ENCODE results near the gene VAT1L.
"Not testable (repeated sequence)": the region's sequence is repeated elsewhere in the genome, so short reads cannot be mapped to it uniquely, and the experiment has no call there.

The VAT1L gene

DNA sequence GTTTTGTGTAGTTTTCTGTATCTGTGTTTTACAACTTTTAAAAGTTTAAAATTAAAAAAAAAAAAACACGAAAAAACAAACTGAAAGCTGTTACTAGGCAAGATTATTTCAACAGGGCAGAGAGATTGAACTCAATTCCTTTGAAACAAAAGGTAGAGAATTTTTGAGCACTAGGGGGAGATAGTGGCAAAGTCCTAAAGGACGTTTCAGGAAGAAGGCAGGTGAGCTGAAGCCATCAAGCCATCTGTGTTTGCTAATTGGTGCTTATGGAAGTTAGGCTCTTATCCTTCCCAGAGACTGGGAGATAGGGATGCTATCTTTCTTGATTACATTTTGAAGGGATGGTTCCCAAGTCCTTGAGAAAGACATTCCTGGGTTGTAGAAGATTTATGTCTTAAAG lies 163.4 kb downstream of the VAT1L start:
- peak; percentile 64 for DNase-seq (ENCODE audit: low spot score)

DNA sequence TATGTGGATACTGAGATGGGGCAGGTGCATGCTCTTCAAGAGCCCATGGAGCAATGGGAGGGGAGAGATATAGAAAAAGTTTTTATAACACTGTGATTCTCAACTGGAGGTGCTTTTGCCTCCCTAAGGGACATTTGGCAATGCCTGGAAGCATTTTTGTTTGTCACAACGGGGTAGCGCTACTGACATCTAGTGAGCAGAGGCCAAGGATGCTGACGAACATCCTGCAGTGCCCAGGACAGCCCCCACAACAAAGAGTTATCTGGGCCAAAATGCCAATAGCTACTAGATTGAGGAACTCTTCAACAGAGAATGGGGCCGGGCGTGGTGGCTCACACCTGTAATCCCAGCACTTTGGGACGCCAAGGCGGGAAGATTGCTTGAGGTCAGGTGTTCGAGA lies 166.8 kb downstream of the VAT1L start:
- no peak for DNase-seq (ENCODE audit: low spot score)

DNA sequence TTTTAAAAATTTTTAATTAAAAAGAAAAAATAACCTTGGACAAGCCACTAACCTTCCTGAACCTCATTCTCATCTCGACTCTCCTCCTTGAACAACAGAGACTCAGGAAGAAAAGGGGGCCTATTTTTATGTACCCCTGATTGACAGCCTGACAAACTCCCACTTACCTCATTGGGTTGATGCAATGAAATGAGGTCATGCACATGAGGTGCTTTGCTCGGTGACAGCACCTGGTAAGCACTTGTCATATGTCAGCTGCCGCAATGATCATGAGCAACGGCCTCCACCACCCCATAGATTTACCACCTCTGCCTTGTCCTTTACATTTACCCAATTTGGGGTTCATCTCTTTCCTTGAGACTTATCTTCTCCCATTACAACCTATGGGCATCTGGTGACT lies 167.9 kb downstream of the VAT1L start:
- DNase-seq (ENCODE audit: low spot score), result no peak

DNA sequence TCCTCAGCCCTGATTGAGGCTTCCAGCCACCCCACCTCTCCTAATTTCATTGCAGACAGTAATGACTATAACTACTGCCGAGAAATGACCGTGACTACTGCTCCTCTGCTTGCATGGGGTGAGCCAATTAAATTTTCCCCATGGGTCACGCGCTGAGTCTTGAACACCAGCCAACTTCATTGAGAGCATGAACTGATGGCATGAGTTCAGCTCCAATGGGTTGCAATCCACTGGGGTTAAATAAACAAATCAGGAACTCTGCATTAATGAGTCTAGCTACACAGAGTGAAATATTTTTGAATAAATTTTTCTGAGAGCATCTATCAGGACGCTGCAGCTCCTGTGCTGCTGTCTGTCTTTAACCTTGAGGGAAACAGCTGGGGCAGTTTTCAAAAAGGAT lies 172.4 kb downstream of the VAT1L start:
- no peak for DNase-seq (ENCODE audit: low spot score)

DNA sequence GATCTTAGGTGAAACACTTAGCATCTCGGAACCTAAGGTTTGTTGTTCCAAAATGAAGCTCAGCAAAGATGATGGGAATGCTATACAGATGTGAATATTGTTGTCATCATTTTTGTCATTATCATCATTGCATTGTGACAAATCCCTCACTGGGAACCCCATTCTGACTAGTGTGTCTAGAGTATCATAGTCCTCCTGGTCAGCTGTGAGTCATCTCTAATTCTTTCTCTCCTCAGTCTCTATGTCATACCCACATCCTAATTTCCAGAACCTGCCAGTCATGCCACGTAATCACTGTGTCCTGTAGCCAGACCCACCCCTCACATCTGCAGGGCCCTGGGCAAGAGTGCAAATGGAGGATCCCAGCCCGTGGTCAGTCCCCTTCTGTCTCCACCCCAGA lies 173.4 kb downstream of the VAT1L start:
- DNase-seq (ENCODE audit: low spot score), result no peak

DNA sequence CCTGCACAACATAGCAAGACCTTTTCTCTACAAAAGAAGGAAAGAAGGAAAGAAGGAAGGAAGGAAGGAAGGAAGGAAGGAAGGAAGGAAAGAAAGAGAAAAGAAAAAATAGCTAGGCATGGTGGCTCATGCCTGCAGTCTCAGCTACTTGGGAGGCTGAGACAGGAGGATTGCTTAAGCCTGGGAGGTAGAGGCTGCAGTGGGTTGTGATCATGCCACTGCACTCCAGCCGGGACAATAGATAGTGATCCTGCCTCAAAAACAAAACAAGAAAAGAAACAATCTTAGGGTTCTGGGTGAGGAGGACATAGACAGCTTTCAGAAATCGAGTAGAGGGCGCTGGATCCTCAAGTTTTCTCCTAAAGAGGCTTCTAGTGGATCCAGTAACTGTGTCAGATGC lies 174.3 kb downstream of the VAT1L start:
- DNase-seq (ENCODE audit: low spot score), result no peak

DNA sequence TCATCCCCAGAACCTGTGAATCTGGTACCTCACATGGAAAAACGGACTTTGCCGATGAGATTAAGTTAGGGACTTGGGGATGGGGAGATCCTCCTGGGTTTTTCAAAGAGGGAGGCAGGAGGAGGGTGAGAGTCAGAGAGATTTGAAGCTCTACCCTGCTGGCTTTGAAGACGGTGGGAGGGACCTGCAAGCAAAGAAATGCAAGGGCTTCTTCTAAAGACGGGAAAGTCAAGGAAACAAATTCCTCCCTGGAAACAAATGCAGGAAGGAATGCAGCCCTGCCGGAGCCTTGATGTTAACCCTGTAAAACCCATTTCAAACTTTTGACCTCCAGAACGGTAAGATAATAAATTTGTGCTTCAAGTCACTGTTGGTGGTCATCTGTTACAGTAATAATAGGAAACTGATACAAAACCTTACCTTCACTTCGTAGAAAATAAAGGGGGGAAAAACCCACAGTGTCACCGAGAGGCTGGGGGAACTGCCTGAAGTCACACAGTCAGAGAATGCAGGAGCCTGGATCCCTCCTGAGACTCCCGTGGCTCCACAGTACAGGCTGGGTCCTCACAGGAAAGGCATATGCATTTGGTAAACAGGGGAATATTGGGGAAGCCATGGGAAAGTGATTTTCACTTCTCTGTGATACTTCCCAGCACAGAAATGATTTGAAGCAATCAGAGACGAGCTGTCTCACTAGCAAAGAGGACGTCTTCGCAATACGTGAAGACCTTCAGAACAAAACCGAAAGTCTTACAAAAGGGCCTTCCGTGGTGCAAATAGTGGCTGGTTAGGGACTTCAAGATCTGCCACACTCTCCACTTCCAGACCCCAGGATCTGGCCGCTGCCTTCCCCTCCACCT lies 175.1 kb downstream of the VAT1L start:
- DNase-seq (ENCODE audit: low spot score), result no peak

DNA sequence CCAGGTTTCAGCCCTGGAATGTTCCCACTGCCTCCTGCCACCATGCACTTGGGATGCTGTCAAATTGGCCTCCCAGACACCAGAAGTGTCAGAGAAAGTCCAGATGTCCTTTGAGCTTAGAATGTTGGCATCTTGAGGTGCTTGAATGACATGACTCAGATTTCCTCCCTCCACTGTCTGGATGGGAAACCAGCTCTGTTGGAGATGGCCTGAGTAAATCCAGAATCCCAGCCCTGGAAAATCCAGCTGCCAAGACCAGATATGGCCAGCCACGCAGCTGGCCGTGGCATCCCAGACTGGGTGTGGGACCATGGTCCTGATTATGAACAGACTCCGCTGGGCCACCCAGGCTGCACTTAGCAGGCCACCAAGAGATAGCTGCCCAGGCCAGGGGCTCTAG lies 177.0 kb downstream of the VAT1L start:
- peak; percentile 39 for DNase-seq (ENCODE audit: low spot score)

DNA sequence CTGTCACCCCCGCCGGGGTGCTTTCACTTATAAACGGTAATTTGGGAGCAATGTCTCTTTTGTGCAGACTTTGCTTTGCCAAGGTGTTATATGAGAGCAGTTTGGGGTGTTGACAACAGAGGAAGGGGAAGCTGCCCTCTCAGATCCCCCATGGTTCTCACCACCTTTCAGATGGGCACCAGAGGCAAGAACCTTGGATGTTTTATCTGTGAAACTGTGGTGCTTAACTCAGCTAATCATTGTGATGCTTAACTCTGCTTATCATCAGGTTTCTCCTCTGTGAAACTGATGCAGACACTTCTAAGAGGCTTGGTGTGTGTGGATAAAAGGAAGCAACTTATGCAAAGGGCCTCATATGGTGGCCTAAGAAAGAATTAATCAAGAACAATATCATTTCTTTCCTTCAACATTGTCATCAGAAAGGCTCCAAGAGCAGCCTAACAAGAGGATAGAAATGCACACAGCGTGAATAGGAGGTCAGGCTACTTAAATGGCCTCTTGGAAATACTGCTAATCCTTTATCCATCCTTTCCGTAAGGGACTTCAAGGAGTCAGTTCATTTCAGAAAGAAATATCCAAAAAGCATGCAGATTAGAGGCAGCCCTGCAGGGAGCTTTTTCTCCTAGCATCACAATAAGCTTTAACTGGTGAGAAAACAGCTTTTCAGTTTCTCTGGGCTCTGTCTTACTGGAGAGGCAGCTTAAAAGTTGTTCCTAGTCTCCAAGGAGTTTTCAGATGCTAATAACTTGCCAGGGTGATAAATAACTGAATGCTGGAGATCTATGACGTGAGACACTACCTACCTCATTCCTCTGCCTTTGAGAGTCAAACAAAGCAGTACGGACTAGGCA lies 178.9 kb downstream of the VAT1L start:
- DNase-seq (ENCODE audit: low spot score), result no peak

DNA sequence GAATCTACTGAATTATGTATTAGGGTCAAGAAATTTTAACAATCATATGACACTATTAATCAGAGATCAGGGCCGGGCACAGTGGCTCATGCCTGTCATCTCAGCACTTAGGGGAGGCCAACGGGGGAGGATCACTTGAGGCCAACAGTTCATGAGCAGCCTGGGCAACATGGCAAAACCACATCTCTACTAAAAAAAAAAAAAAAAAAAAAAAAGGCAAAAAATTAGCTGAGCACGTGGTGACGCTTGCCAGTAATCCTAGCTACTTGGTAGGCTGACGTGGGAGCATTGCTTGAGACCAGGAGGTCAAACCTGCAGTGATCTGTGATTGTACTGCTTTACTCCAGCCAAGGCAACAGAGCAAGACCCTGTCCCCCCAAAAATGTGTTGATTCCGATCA lies 181.5 kb downstream of the VAT1L start:
- DNase-seq (ENCODE audit: low spot score), result no peak

DNA sequence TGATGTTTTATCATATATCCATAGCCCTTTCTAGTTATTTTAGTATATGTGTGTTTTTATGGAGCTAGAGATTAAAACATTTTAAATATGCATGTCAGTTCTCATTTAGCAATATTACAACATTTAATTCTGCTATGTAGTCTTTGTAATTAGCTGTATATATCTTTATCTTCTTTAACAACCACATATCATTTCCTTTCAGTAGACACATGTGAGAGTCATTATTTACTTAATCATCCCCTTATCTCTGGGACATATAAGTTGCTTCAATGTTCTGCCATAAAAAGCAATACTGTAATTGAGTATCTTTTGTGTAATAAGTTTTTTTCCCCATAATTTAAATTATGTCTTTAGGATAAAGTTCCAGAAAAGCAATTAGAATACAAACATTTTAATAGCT lies 182.0 kb downstream of the VAT1L start:
- no peak for DNase-seq (ENCODE audit: low spot score)

DNA sequence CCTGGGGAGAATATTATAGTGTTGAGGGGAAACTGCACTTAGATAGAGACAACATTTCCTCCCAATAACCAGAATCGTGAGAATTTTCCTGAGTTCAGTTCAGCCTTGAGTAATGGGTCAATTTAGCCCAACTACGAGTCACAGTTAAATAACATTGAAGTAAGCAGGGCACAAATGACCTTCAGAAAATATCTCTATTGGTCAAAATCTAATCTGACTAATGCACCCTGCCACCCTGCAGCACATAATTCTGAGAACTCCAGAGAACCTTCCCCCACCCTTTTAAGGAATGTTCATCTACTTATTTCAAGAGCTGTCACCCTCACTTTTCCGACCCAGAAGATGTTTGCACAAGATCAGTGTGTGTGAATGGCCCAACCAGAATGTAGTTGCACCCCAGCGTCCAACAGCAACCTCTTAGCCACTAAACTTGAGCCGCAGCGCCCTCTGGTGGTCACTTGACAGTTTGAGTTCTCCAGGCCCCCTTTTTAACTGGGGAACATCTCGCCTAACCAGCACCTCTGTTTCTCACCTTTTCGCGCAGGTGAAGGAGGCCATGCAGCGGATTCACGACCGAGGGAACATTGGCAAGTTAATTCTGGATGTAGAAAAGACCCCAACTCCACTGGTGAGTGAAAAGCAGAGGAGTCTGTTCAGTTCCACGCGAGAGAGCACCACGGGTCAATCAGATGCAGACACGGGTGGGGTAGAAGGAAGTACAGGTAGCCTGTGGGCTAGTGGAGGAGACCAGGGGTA lies 183.1 kb downstream of the VAT1L start:
- DNase-seq (ENCODE audit: low spot score), result peak; percentile 72

DNA sequence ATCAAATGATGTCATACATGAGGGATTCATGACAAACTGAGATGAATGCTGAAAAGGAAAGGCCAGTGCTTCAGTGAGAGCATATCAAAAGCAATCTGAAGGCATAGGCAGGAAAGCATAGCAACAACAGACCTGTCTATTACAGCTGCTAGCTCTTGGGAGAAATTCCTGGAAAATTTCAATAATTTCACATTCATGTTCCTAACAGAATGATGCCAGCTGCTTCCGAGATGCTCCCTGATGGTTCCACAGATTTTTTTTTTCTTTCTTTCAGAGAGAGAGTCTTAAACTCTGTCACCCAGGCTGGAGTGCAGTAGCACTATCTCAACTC lies 183.7 kb downstream of the VAT1L start:
- DNase-seq (ENCODE audit: low spot score), result no peak

DNA sequence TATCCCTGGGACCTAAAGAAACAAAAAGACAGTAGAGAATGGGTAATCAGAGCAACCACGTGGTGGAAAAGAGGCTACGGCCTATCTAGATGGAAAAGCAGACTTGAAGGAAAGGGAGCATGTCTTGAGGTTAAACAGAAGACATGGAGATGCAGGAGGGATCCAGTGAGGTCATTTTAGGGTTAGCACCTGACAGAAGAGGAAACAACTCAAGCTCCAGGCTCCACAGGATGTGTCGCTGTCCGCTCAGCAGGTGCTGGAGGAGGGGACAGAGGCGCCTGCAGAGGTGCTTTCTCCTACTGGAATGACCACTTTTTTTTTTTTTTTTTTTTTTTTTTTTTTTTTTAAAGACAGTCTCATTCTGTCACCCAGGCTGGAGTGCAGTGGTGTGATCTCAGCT lies 186.5 kb downstream of the VAT1L start:
- DNase-seq (ENCODE audit: low spot score), result no peak

DNA sequence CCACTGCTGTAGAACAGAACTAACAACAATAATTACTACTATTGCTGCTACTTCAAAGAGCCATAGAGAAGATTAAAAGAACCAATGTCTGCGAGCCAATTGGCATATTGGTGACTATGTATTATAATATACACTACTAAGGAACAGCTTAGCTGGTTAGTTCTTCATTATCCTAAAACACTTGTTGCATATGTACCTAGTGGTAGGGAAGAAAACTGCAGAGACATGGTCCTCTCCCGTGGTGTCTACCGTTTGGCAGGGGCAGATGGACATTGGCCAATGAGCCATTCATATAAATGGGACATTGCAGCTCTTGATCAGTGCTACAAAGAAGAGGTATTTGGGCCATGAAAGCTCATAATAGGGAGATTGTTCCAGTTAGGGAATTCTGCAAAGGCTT lies 187.6 kb downstream of the VAT1L start:
- no peak for DNase-seq (ENCODE audit: low spot score)

DNA sequence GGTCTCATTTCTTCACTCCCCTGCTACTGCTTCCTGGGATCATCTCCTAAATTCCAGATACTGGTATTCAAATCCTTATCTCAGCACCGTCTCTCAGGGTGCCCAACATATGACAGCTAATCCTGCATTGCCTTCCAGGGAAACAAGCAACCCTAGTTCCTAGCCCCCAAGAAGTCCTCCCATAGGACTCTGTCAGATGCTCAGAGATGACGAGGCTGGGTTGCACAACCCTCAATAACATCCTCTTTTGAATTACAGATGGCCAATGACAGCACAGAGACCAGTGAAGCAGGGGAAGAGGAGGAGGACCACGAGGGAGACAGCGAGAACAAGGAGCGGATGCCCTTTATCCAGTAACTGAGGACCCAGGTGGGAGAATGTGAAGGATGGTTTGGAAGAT lies 189.0 kb downstream of the VAT1L start:
- DNase-seq (ENCODE audit: low spot score), result no peak

DNA sequence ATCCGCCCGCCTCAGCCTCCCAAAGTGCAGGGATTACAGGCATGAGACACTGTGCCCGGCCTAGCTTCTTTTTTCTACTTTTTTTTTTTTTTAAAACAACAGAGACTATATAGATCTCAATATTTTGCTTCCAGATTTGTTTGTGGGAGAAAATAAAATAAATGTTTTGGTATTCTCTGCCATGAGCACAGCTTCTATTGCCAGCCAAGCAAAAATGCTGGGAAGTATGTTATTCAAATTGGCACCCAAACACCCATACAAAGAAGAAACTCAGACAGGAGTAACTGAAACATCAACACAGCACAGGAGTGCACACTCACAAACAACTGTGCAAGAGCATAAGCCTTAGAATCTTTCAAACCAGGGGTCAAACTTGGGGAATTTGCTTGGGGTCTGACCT lies 196.7 kb downstream of the VAT1L start:
- DNase-seq (ENCODE audit: low spot score), result no peak

DNA sequence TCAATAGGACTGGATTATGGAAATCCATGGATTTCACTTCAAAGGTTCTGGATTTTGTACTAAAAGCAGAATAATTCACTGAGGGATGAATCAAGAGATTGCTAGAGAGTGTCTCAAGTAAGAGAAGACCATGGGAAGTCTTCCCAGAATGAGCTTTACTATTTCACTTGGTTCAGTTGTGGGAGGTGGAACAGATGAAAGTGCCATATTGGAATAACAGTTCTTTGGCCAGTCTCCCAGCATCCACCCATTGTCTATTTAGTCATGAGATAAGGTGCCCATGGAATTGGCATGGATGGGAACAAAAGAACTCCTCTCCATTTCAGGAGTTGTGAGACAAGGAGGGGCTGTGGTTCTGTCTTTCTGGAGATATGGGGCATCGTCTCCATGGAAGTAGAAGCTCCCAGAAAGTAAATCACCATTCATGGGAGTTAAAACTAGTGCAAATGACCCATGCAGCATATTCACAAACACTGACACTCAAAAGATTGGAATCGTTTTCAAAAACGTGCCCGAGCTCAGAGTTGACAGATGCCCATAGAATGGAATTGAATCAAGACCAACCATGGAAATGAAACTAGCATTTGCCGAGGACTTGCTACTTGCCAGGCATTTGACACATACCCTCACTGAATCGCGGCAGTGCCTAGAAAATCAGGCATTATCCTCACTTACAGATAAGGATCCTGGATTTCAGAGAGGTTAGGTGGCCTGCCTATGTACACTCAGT lies 197.8 kb downstream of the VAT1L start:
- no peak for DNase-seq (ENCODE audit: low spot score)

DNA sequence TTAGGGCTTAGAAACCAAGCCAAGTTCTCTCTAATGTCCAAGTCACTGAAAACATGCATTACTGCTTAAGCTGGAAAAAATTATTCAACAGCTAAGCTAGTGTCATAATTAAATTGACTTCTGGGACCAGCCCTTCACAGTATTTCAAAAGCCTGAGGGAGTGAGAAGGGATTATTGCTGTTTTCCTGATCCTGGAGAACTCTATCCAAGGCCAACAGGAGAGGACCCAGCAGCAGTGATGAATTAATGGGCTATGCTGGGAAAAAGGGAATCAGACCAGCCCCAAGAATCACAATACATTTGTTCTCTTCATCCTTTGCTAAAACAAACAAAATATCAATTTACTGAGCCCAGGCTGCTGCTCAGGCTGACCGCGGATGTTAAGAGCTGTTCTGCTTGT lies 199.4 kb downstream of the VAT1L start:
- no peak for DNase-seq (ENCODE audit: low spot score)

DNA sequence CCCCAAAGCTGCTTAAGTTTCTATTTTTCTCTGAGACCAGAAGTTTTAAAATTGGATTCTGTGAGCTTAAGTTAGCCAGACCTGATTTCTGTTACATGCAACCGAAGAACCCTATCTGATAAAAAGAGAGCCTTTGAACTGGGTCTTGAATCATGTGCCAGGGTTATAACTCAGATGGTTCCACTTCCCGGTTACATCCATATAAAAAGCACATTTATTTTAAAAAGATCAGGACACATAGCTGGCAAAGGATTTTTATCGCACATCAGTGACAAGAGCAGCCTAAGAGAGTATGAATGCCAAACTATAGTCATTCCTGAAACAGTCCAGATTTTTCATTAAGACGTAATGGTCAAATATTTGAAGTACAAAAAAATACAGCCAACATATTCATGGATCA lies 201.5 kb downstream of the VAT1L start:
- no peak for DNase-seq (ENCODE audit: low spot score)

DNA sequence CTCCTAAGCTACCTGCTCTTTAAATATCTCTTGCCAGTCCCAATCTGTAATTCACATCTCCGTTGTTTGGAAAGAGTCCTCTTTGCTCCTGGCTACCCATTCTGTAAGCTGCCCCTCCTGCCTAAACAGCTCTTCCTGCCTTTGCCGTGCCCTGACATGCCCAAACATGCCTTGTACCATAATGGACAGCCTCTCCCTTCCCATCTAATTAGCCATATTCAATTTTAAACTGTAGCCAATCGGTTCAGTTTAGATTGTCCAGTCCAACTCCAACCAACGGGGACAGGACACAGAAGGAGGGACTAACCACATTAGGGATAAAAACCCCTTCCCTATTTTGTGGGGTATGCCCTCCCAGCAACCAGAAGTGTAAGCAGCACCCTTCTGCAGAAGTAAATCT lies 203.3 kb downstream of the VAT1L start:
- no peak for DNase-seq (ENCODE audit: low spot score)

DNA sequence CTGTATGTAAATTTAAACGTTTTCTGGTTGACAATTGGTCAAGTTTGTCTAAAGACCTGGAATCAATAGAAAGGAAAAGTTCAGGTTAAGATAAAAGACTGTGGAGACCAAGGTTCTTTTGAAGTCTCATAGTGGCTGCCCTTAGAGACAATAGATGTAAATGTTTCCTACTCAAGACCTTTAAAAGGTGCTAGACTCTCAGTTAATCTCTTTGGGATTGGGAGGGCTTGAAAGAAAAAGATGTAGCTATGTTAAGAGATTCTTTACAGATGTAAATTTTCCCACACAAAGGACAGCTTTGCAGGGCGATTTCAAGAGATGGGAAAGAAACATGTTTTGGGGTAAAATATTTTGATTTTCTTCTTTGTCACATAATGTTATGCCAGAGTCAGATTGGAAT lies 204.0 kb downstream of the VAT1L start:
- DNase-seq (ENCODE audit: low spot score), result not testable (repeated sequence)
